CD14-positive monocyte (primary cell): ENCODE results near the gene CDK5. TPM values are rescaled to one million over a fixed set of nuclear protein-coding genes. Genes with fewer than 3 reads are reported as not detected.

Experiments used
- DNase-seq, 3 donors: peaks; one replicate each; pipeline ENCODE4 v3.0.0-alpha.2; 2011 to 2022
- H2AFZ ChIP-seq: 2 replicates; pipeline ENCODE4 v1.6.0; 2012; ENCODE audit warnings: mild to moderate bottlenecking, low read depth, low read length, inconsistent platforms; ENCODE audit not compliant: insufficient read depth, poor library complexity, severe bottlenecking
- H3K27ac ChIP-seq, 2 donors: 1 replicate in 1 of 2; 2 replicates in 1 of 2; pipeline ENCODE4 v1.5.1; 2012 to 2013; ENCODE audit warnings: low read length in 2 of 2, control low read depth in 1 of 2, inconsistent platforms in 1 of 2, low read depth in 1 of 2, mild to moderate bottlenecking in 1 of 2
- H3K27me3 ChIP-seq, 2 donors: one replicate each; pipeline versions ENCODE4 v1.6.0 to v1.6.1; 2011 to 2013; ENCODE audit warnings: low read length in 2 of 2; ENCODE audit not compliant: control insufficient read depth in 2 of 2, insufficient read depth in 2 of 2
- H3K36me3 ChIP-seq, 2 donors: replicated peaks in 1 of 2; 1 replicate in 1 of 2; 2 replicates in 1 of 2; pipeline versions ENCODE4 v1.5.1 to v1.6.1; 2012 to 2013; ENCODE audit warnings: low read length in 2 of 2, control low read depth in 1 of 2, inconsistent platforms in 1 of 2, mild to moderate bottlenecking in 1 of 2; ENCODE audit not compliant: insufficient read depth in 2 of 2, control insufficient read depth in 1 of 2
- H3K4me1 ChIP-seq, 2 donors: 1 replicate in 1 of 2; 2 replicates in 1 of 2; pipeline versions ENCODE4 v1.5.1 to v1.6.1; 2012 to 2013; ENCODE audit warnings: low read length in 2 of 2, control low read depth in 1 of 2, inconsistent platforms in 1 of 2, mild to moderate bottlenecking in 1 of 2, moderate library complexity in 1 of 2; ENCODE audit not compliant: insufficient read depth in 2 of 2, control insufficient read depth in 1 of 2
- H3K4me2 ChIP-seq: replicated peaks from 2 replicates; pipeline ENCODE3; 2012; ENCODE audit warnings: low read length, moderate library complexity, mild to moderate bottlenecking; ENCODE audit not compliant: poor library complexity, severe bottlenecking; ENCODE audit errors: extremely low read depth
- H3K4me3 ChIP-seq, 3 experiments: fragments of 200-600 bp in 1 of 3; sonication (generic) in 1 of 3; replicated peaks in 1 of 3; 1 replicate in 2 of 3; 2 replicates in 1 of 3; pipeline ENCODE4 v1.5.1; 2011 to 2013; ENCODE audit warnings: low read length in 3 of 3, mild to moderate bottlenecking in 3 of 3, control low read depth in 2 of 3, low read depth in 2 of 3, inconsistent platforms in 1 of 3, moderate library complexity in 1 of 3
- H3K79me2 ChIP-seq: 2 replicates; pipeline ENCODE4 v1.6.0; 2012; ENCODE audit warnings: mild to moderate bottlenecking, control low read depth, inconsistent platforms, low read length, moderate library complexity; ENCODE audit not compliant: insufficient read depth
- H3K9ac ChIP-seq: 2 replicates; pipeline ENCODE4 v1.6.0; 2017; ENCODE audit warnings: low read length, mild to moderate bottlenecking; ENCODE audit not compliant: insufficient read depth, poor library complexity, severe bottlenecking
- H3K9me3 ChIP-seq, 2 donors: replicated peaks in 1 of 2; 1 replicate in 1 of 2; 2 replicates in 1 of 2; pipeline versions ENCODE4 v1.5.1 to v1.6.1; 2012 to 2013; ENCODE audit warnings: low read length in 2 of 2, control low read depth in 1 of 2; ENCODE audit not compliant: control insufficient read depth in 1 of 2, insufficient read depth in 1 of 2
- H4K20me1 ChIP-seq: 2 replicates; pipeline ENCODE4 v1.6.0; 2012; ENCODE audit warnings: mild to moderate bottlenecking, low read length, control low read depth, moderate library complexity; ENCODE audit not compliant: insufficient read depth
- H3K27ac Mint-ChIP-seq, 7 donors: one replicate each; pipeline ENCODE4 v1.8.0; 2020; ENCODE audit warnings: mild to moderate bottlenecking in 7 of 7, mixed read lengths in 7 of 7, moderate library complexity in 6 of 7, inconsistent platforms in 2 of 7
- H3K27me3 Mint-ChIP-seq, 3 donors: one replicate each; pipeline ENCODE4 v1.8.0; 2021 to 2022; ENCODE audit warnings: low read depth in 3 of 3, mild to moderate bottlenecking in 3 of 3, mixed read lengths in 3 of 3, moderate library complexity in 3 of 3, inconsistent platforms in 1 of 3
- H3K36me3 Mint-ChIP-seq, 2 donors: one replicate each; pipeline ENCODE4 v1.8.0; 2020; ENCODE audit warnings: mixed read lengths in 2 of 2, inconsistent platforms in 1 of 2, mild to moderate bottlenecking in 1 of 2
- H3K4me1 Mint-ChIP-seq: one replicate; pipeline ENCODE4 v1.8.0; 2020; ENCODE audit warnings: mild to moderate bottlenecking, mixed read lengths
- H3K4me3 Mint-ChIP-seq, 2 donors: one replicate each; pipeline ENCODE4 v1.8.0; 2020; ENCODE audit warnings: mild to moderate bottlenecking in 2 of 2, mixed read lengths in 2 of 2, moderate library complexity in 1 of 2
- H3K9me3 Mint-ChIP-seq, 7 donors: one replicate each; pipeline ENCODE4 v1.8.0; 2020 to 2022; ENCODE audit warnings: mixed read lengths in 7 of 7, mild to moderate bottlenecking in 6 of 7, moderate library complexity in 6 of 7, inconsistent platforms in 2 of 7
- CTCF ChIP-seq: fragments of 200-600 bp; IDR thresholded peaks from one replicate; pipeline ENCODE4 v1.8.0; 2022; ENCODE audit warnings: antibody characterized with exemption, mild to moderate bottlenecking
- WGBS: methylation state at CpG from one replicate; pipeline ENCODE4 v1.1.5; 2013; ENCODE audit warnings: missing lambda C conversion rate; ENCODE audit not compliant: insufficient coverage; 5-methylcytosine and 5-hydroxymethylcytosine counted together
- intact Hi-C, 2 donors: fragments of 100-400 bp; cut with micrococcal nuclease; formaldehyde crosslinking; loops; one replicate each; pipeline versions ENCODE4 v1.15.0 to v1.15.1; 2023
- polyA plus RNA-seq, 3 donors: library from polyadenylated mRNA; depleted of rRNA in 1 of 3; unstranded in 2 of 3; stranded (reverse) in 1 of 3; fragments of 300-500 nt in 2 of 3; fragments of >200 nt in 1 of 3; fragmentation: Illumina TruSeq in 2 of 3; gene quantifications; 1 replicate in 2 of 3; 2 replicates in 1 of 3; pipeline ENCODE4 v1.2.3, GENCODE V29; 2012 to 2021

Gene CDK5
- polyA plus RNA-seq, 3 donors, result 14.9 to 31.2 (median 24.9) TPM

DNA sequence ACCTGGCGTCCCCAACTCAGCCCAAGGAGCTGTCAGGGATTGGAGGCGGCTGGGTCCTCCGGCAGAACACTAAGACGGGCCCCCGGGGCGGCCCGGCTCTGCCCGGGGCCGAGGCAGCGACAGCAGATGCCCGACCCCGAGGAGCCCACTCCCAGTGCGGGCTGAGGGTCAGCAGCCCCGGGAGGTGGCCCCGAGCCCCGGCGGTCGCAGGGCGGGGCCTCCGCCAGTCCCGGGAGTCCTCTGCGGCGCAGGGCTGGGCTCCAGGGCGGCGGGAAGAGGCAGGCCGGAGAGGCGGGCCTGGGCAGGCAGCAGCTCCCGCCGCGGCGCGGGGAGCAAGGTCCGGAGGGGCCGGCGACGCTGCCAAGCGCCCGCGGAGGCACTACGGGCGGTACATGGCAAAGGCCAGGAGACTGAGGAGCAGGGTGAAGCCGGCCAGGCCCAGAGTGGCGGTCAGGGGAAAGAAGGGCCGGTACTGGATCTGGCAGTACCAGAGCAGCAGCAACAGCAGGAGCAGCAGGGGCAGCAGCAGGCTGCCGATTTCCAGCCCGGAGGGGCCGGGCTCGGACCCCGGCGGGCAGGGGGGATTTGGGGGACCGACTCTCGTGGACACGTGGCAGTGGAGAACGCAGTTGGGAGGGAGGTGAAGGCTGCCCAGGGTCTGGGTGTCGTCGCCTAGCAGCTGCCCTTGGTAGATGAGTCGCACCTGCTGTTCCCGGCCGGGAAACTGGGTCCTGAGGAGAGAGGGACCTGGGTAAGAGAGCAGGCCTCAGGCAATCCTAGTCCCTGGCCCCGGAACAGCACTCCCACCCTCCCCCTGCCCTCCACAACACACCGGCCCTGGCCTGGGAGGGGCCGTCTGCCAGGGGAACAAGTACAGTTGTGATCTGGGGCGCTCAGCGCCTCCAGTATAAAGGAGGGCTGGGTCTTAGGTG lies 23.7 kb upstream of the CDK5 start:
- Histone ChIP-seq H3K27me3 (no peaks in the 10 kb centered on the region), H3K79me2 (peaks cover 37% of the 10 kb centered on the region), H3K4me1 (peaks cover 44 to 60% of the 10 kb centered on the region in 2 donors), H4K20me1 (peaks cover 29% of the 10 kb centered on the region), H3K4me3 (peak overlapping the region in 2 of 3 experiments; percentile 88 to 92), H3K4me2 (peak overlapping the region; percentile 96), H3K9ac (peak overlapping the region; percentile 91), H3K36me3 (peaks cover 5 to 16% of the 10 kb centered on the region in 2 donors), H3K9me3 (no peaks in the 10 kb centered on the region), H3K27ac (peak overlapping the region; percentile 52 to 83), H2AFZ (no peak overlapping the region)
- WGBS, result 73% methylated on average over 47 of the region's 64 CpGs
- H3K4me1 Mint-ChIP-seq, result peaks cover 43% of the 10 kb centered on the region
- H3K27ac Mint-ChIP-seq, result peak overlapping the region; percentile 28 to 84 (median 81)
- TF ChIP-seq CTCF, result no peak
- H3K27me3 Mint-ChIP-seq, result peaks cover 0 to 2% (median 1%) of the 10 kb centered on the region in 3 donors
- peaks cover 3 to 10% of the 10 kb centered on the region in 2 donors for H3K36me3 Mint-ChIP-seq
- intact Hi-C loops, result loop anchor here in 1 of 2 donors (2.0 to 10.0 kb wide), 3 partner anchors 23 to 707 kb away; partner anchors contain the start of genes SLC4A2 and ZNF775
- no peak for DNase-seq
- H3K4me3 Mint-ChIP-seq, result no peak overlapping the region
- H3K9me3 Mint-ChIP-seq, result no peaks in the 10 kb centered on the region

GRCh38 chr7:151080522-151081169 lies 22.9 kb upstream of the CDK5 start, which contains the start of gene FASTK:
FASTK (minus strand) TSS chr7:151080809; CDS start chr7:151080766, 43 bp downstream.
- peaks cover 41 to 56% of the 10 kb centered on the region in 2 donors for H3K4me1 ChIP-seq
- H3K27ac Mint-ChIP-seq, result peak within 1 kb of the TSS; percentile 73 to 92 (median 84)
- peak within 1 kb of the TSS; percentile 88 to 92 (median 89) for H3K4me3 ChIP-seq
- 3% methylated on average over 66 of the region's 66 CpGs for WGBS
- peaks cover 37% of the 10 kb centered on the region for H4K20me1 ChIP-seq
- peaks cover 0 to 1% (median 1%) of the 10 kb centered on the region in 3 donors for H3K27me3 Mint-ChIP-seq
- no peaks in the 10 kb centered on the region for H3K27me3 ChIP-seq
- H2AFZ ChIP-seq, result peak within 1 kb of the TSS; percentile 93
- peaks cover 37% of the 10 kb centered on the region for H3K79me2 ChIP-seq
- H3K36me3 ChIP-seq, result peaks cover 11 to 24% of the 10 kb centered on the region in 2 donors
- peak within 1 kb of the TSS; percentile 91 for H3K9ac ChIP-seq
- H3K4me2 ChIP-seq, result peak within 1 kb of the TSS; percentile 96
- intact Hi-C loops, result loop anchor here in 1 of 2 donors (2.0 to 10.0 kb wide), 3 partner anchors 22 to 706 kb away; partner anchors contain the start of genes SLC4A2 and ZNF775
- peak within 1 kb of the TSS; percentile 52 to 83 for H3K27ac ChIP-seq
- H3K9me3 ChIP-seq, result no peaks in the 10 kb centered on the region
- peaks cover 10 to 18% of the 10 kb centered on the region in 2 donors for H3K36me3 Mint-ChIP-seq
- peaks cover 40% of the 10 kb centered on the region for H3K4me1 Mint-ChIP-seq
- H3K4me3 Mint-ChIP-seq, result peak within 1 kb of the TSS; percentile 83 to 89
- peak; percentile 77 to 86 (median 83) for DNase-seq
- TF ChIP-seq CTCF, result no peak
- H3K9me3 Mint-ChIP-seq, result peaks cover 0 to 2% (median 0%) of the 10 kb centered on the region in 7 donors
